Caco-2 (cell line): Measurements from ENCODE around the gene NPFFR2. TPM values are rescaled to one million over a fixed set of nuclear protein-coding genes. Genes with fewer than 3 reads are reported as not detected.
"Not testable (repeated sequence)": the region's sequence is repeated elsewhere in the genome, so short reads cannot be mapped to it uniquely, and the experiment has no call there.

Experiments used
- BruUV-seq: library from RNA; stranded (reverse); fragments of 400-500 nt; replicated peaks from 2 replicates; lab custom pipeline; 2021; lab: Mats Ljungman, UMichigan
- CTCF ChIA-PET: fragments of 300-600 bp; sonication (Branson Sonifier 250); formaldehyde crosslinking; loops from one replicate; lab custom pipeline; 2022; ENCODE audit warnings: antibody characterized with exemption; lab: Charles Lee
- POLR2A ChIA-PET: fragments of 300-600 bp; sonication (Branson Sonifier 250); formaldehyde crosslinking; loops from one replicate; lab custom pipeline; 2022; ENCODE audit warnings: antibody characterized with exemption; lab: Charles Lee
- DNase-seq, 2 experiments: peaks; one replicate each; pipeline versions ENCODE4 v3.0.0 to v3.0.0-alpha.2; 2020 to 2022
- H3K27me3 ChIP-seq: replicated peaks from 2 replicates; pipeline ENCODE4 v1.6.0; 2011; ENCODE audit warnings: low read length; ENCODE audit not compliant: control insufficient read depth, insufficient read depth
- H3K36me3 ChIP-seq: 2 replicates; pipeline ENCODE4 v1.5.1; 2011; ENCODE audit warnings: low read length; ENCODE audit not compliant: control insufficient read depth, insufficient read depth
- H3K4me1 ChIP-seq: fragments of 250-450 bp; sonication (Bioruptor Pico); 2 replicates; pipeline ENCODE4 v1.5.1; 2020; ENCODE audit warnings: mild to moderate bottlenecking
- H3K4me3 ChIP-seq: 2 replicates; pipeline ENCODE4 v1.5.1; 2011; ENCODE audit warnings: low read depth, mild to moderate bottlenecking, control low read depth, low read length
- H3K9me3 ChIP-seq: fragments of 250-450 bp; sonication (Bioruptor Pico); 2 replicates; pipeline ENCODE4 v1.5.1; 2020; ENCODE audit warnings: mild to moderate bottlenecking, moderate library complexity
- H3K27ac Mint-ChIP-seq: one replicate; pipeline ENCODE4 v1.8.0; 2022; ENCODE audit warnings: mixed read lengths; ENCODE audit not compliant: unreplicated experiment
- H3K27me3 Mint-ChIP-seq: one replicate; pipeline ENCODE4 v1.8.0; 2022; ENCODE audit warnings: mixed read lengths; ENCODE audit not compliant: insufficient read depth, unreplicated experiment
- H3K36me3 Mint-ChIP-seq: one replicate; pipeline ENCODE4 v1.8.0; 2022; ENCODE audit warnings: mild to moderate bottlenecking, mixed read lengths; ENCODE audit not compliant: insufficient read depth, unreplicated experiment
- H3K4me1 Mint-ChIP-seq: one replicate; pipeline ENCODE4 v1.8.0; 2022; ENCODE audit warnings: low read depth, mixed read lengths; ENCODE audit not compliant: unreplicated experiment
- H3K4me3 Mint-ChIP-seq: one replicate; pipeline ENCODE4 v1.8.0; 2022; ENCODE audit warnings: mild to moderate bottlenecking, moderate library complexity, mixed read lengths; ENCODE audit not compliant: unreplicated experiment
- H3K9me3 Mint-ChIP-seq: one replicate; pipeline ENCODE4 v1.8.0; 2022; ENCODE audit warnings: mixed read lengths; ENCODE audit not compliant: unreplicated experiment
- intact Hi-C: fragments of 100-400 bp; cut with micrococcal nuclease; formaldehyde crosslinking; loops from one replicate; pipeline ENCODE4 v1.10.0; 2022; ENCODE audit not compliant: unreplicated experiment
- total RNA-seq: library from RNA; stranded (reverse); gene quantifications from 2 replicates; pipeline ENCODE4 v1.2.3, GENCODE V29; 2022
- TF ChIP-seq, protein P1 (sequence below), 2 experiments: fragments of 200-600 bp in 1 of 2; IDR thresholded peaks; 1 replicate in 1 of 2; 2 replicates in 1 of 2; pipeline versions ENCODE4 v1.5.1 to v1.8.0; 2011 to 2022; ENCODE audit warnings: antibody characterized with exemption in 1 of 2, control low read depth in 1 of 2, inconsistent platforms in 1 of 2, low read depth in 1 of 2, low read length in 1 of 2, mild to moderate bottlenecking in 1 of 2, moderate library complexity in 1 of 2; ENCODE audit not compliant: insufficient read depth in 1 of 2, severe bottlenecking in 1 of 2, unreplicated experiment in 1 of 2

Gene NPFFR2
- total RNA-seq, 1 experiment from 2014 or later = not detected

DNA sequence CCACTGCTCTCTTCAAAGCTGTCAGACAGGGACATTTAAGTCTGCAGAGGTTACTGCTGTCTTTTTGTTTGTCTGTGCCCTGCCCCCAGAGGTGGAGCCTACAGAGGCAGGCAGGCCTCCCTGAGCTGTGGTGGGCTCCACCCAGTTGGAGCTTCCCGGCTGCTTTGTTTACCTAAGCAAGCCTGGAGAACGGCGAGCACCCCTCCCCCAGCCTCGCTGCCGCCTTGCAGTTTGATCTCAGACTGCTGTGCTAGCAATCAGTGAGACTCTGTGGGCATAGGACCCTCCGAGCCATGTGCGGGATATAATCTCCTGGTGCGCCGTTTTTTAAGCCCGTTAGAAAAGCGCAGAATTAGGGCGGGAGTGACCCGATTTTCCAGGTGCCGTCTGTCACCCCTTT, 137.5 kb downstream of the NPFFR2 start:
- H3K4me3 Mint-ChIP-seq, H3K27ac Mint-ChIP-seq, CTCF ChIA-PET, BruUV-seq, H3K36me3 Mint-ChIP-seq, H3K4me3 ChIP-seq, H3K4me1 Mint-ChIP-seq, H3K27me3 ChIP-seq, H3K27me3 Mint-ChIP-seq, H3K4me1 ChIP-seq, H3K36me3 ChIP-seq, POLR2A ChIA-PET, H3K9me3 Mint-ChIP-seq, DNase-seq, intact Hi-C loops, H3K9me3 ChIP-seq: not testable (repeated sequence)

DNA sequence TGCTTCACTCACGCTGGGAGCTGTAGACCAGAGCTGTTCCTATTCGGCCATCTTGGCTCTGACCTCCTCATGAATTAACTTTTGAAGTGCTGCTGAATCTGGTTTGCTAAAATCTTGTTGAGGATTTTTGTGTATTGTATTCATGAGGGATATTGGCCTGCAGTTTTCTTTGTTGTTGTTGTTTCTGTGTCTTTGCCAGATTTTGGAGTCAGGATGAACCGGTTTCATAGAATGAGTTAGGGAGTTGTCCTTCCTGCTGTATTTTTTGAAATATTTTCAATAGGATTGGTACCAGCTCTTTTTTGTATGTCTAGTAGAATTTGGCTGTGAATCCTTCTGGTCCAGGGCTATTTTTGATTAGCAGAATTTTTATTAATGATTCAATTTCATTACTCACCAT, 138.1 kb downstream of the NPFFR2 start:
- H3K9me3 Mint-ChIP-seq = peaks cover 10% of the 10 kb centered on the region

DNA sequence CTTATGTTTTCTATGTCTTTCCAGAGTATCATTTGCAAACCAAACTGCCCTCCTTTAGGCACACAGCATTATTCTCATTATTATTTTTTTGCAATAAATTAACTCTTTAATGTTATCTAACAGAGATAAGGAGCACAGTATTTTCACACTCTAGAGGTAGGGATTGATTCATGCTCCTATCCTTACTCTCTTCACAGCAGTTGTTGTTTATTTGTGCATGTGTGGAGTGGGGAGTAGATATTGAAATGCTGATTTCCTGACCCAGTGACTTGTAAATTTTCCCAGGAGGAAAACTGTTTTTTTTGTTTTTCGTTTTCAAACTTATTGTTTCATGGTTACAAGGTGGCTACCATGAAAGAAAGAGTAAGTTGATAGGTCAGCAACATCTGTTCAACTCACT, 140.0 kb downstream of the NPFFR2 start:
- H3K27me3 ChIP-seq = no peaks in the 10 kb centered on the region
- H3K4me3 ChIP-seq = no peak overlapping the region
- H3K36me3 ChIP-seq = no peaks in the 10 kb centered on the region
- Mint-ChIP-seq H3K4me3 (no peak overlapping the region), H3K27me3 (no peaks in the 10 kb centered on the region), H3K9me3 (peaks cover 10% of the 10 kb centered on the region), H3K36me3 (no peaks in the 10 kb centered on the region), H3K4me1 (no peaks in the 10 kb centered on the region), H3K27ac (no peak overlapping the region)
- POLR2A ChIA-PET = no interaction called here
- no peak for DNase-seq
- intact Hi-C loops = no loop called here
- TF ChIP-seq, protein P1, sequence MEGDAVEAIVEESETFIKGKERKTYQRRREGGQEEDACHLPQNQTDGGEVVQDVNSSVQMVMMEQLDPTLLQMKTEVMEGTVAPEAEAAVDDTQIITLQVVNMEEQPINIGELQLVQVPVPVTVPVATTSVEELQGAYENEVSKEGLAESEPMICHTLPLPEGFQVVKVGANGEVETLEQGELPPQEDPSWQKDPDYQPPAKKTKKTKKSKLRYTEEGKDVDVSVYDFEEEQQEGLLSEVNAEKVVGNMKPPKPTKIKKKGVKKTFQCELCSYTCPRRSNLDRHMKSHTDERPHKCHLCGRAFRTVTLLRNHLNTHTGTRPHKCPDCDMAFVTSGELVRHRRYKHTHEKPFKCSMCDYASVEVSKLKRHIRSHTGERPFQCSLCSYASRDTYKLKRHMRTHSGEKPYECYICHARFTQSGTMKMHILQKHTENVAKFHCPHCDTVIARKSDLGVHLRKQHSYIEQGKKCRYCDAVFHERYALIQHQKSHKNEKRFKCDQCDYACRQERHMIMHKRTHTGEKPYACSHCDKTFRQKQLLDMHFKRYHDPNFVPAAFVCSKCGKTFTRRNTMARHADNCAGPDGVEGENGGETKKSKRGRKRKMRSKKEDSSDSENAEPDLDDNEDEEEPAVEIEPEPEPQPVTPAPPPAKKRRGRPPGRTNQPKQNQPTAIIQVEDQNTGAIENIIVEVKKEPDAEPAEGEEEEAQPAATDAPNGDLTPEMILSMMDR (IDR thresholded peaks at IDR 0.05; ENCODE audit: insufficient read depth in 1 of 2, low read depth in 1 of 2, low read length in 1 of 2, severe bottlenecking in 1 of 2, unreplicated experiment in 1 of 2) = no peak
- CTCF ChIA-PET = no interaction called here
- no TSS peak for BruUV-seq
- no peaks in the 10 kb centered on the region; the same call in 1 of the 2 replicates for H3K9me3 ChIP-seq
- no peaks in the 10 kb centered on the region for H3K4me1 ChIP-seq

More for the DNA sequence above, 138.1 kb downstream of the NPFFR2 start:
- intact Hi-C loops = no loop called here
- H3K27me3 ChIP-seq = no peaks in the 10 kb centered on the region
- ChIA-PET POLR2A (no interaction called here), CTCF (no interaction called here)
- H3K4me3 ChIP-seq = no peak overlapping the region
- Mint-ChIP-seq H3K27me3 (no peaks in the 10 kb centered on the region), H3K4me3 (no peak overlapping the region), H3K4me1 (no peaks in the 10 kb centered on the region), H3K27ac (no peak overlapping the region), H3K36me3 (no peaks in the 10 kb centered on the region)
- H3K36me3 ChIP-seq = no peaks in the 10 kb centered on the region
- BruUV-seq = no TSS peak
- no peaks in the 10 kb centered on the region; the same call in 1 of the 2 replicates for H3K9me3 ChIP-seq
- TF ChIP-seq, protein P1 (IDR thresholded peaks at IDR 0.05; ENCODE audit: insufficient read depth in 1 of 2, low read depth in 1 of 2, low read length in 1 of 2, severe bottlenecking in 1 of 2, unreplicated experiment in 1 of 2) = no peak
- no peak for DNase-seq
- no peaks in the 10 kb centered on the region for H3K4me1 ChIP-seq

DNA sequence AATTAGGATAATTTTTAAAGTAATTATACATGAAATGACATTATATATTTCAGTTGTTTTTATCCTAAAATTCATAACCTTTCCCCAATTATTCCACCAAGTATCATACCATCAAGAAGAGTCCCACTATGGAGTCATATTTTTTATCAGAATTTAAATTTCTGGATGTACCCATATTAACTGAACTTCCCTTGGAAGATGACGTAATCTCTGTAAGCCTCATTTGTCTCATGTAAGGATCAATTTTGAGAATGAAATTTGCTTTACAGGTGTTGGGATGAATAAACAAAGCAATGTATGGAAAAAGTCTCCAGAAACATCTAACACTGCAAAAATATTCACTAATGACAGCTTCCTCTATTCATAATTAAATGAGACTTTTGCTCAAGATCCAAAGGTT, 147.5 kb downstream of the NPFFR2 start:
- no peak overlapping the region for H3K27ac Mint-ChIP-seq
- Histone ChIP-seq H3K4me3 (no peak overlapping the region), H3K36me3 (no peaks in the 10 kb centered on the region), H3K27me3 (no peaks in the 10 kb centered on the region), H3K4me1 (no peaks in the 10 kb centered on the region), H3K9me3 (no peaks in the 10 kb centered on the region; the same call in 1 of the 2 replicates)
- no peaks in the 10 kb centered on the region for H3K27me3 Mint-ChIP-seq
- ChIA-PET CTCF (no interaction called here), POLR2A (no interaction called here)
- no peak for DNase-seq
- H3K9me3 Mint-ChIP-seq = no peaks in the 10 kb centered on the region
- no TSS peak for BruUV-seq
- H3K36me3 Mint-ChIP-seq = no peaks in the 10 kb centered on the region
- no peak overlapping the region for H3K4me3 Mint-ChIP-seq
- TF ChIP-seq, protein P1 (IDR thresholded peaks at IDR 0.05; ENCODE audit: insufficient read depth in 1 of 2, low read depth in 1 of 2, low read length in 1 of 2, severe bottlenecking in 1 of 2, unreplicated experiment in 1 of 2) = no peak
- no peaks in the 10 kb centered on the region for H3K4me1 Mint-ChIP-seq
- intact Hi-C loops = no loop called here
